Nephron (organoid): ENCODE measurements around the gene KDM7A.

Experiments
- H3K27ac Mint-ChIP-seq, 3 experiments: 2 replicates each; pipeline ENCODE4 v1.8.0; 2020; ENCODE audit warnings: mixed read lengths in 3 of 3, mild to moderate bottlenecking in 2 of 3, moderate library complexity in 1 of 3
- H3K27me3 Mint-ChIP-seq: 2 replicates; pipeline ENCODE4 v1.8.0; 2021; ENCODE audit warnings: low read depth, mild to moderate bottlenecking, moderate library complexity, mixed read lengths
- H3K36me3 Mint-ChIP-seq: 2 replicates; pipeline ENCODE4 v1.8.0; 2020; ENCODE audit warnings: low read depth, mixed read lengths
- H3K4me1 Mint-ChIP-seq: 2 replicates; pipeline ENCODE4 v1.8.0; 2020; ENCODE audit warnings: mixed read lengths
- H3K4me3 Mint-ChIP-seq, 3 experiments: 2 replicates each; pipeline ENCODE4 v1.8.0; 2020; ENCODE audit warnings: mild to moderate bottlenecking in 3 of 3, mixed read lengths in 3 of 3, moderate library complexity in 2 of 3
- H3K9me3 Mint-ChIP-seq: 2 replicates; pipeline ENCODE4 v1.8.0; 2020; ENCODE audit warnings: mixed read lengths
- CTCF ChIP-seq, 3 experiments: fragments of 200-600 bp; sonication (generic); IDR thresholded peaks; one replicate each; pipeline ENCODE4 v1.5.0; 2021; ENCODE audit warnings: antibody characterized with exemption in 3 of 3; ENCODE audit not compliant: unreplicated experiment in 3 of 3

Gene KDM7A

GRCh38 chr7:140182917-140183316, 6.1 kb upstream of the KDM7A start:
- H3K9me3 Mint-ChIP-seq, result no peaks in the 10 kb centered on the region
- H3K27ac Mint-ChIP-seq, result no peak overlapping the region
- peaks cover 3% of the 10 kb centered on the region for H3K4me1 Mint-ChIP-seq
- TF ChIP-seq CTCF (IDR thresholded peaks at IDR 0.05; ENCODE audit: unreplicated experiment in 3 of 3), result no peak
- H3K36me3 Mint-ChIP-seq, result no peaks in the 10 kb centered on the region
- peaks cover 50% of the 10 kb centered on the region for H3K27me3 Mint-ChIP-seq
- no peak overlapping the region for H3K4me3 Mint-ChIP-seq

- TF ChIP-seq CTCF (IDR thresholded peaks at IDR 0.05; ENCODE audit: unreplicated experiment in 3 of 3), result no peak
- H3K4me1 Mint-ChIP-seq, result peaks cover 16% of the 10 kb centered on the region
Measured at GRCh38 chr7:140179339-140179738, 2.6 kb upstream of the KDM7A start.

GRCh38 chr7:140176122-140176701, 571 bp downstream of the KDM7A start:
- TF ChIP-seq CTCF (IDR thresholded peaks at IDR 0.05; ENCODE audit: unreplicated experiment in 3 of 3), result no peak
- Mint-ChIP-seq H3K36me3 (peaks cover 3% of the 10 kb centered on the region), H3K4me1 (peaks cover 22% of the 10 kb centered on the region), H3K4me3 (peak overlapping the region; percentile 82 to 91 (median 85)), H3K27ac (peak overlapping the region in 1 of 3 experiments; percentile 92), H3K9me3 (no peaks in the 10 kb centered on the region), H3K27me3 (peaks cover 20% of the 10 kb centered on the region)

More at GRCh38 chr7:140179339-140179738, 2.6 kb upstream of the KDM7A start:
- Mint-ChIP-seq H3K36me3 (no peaks in the 10 kb centered on the region), H3K27ac (no peak overlapping the region), H3K27me3 (peaks cover 47% of the 10 kb centered on the region), H3K4me3 (peak overlapping the region; percentile 54 to 90 (median 88)), H3K9me3 (no peaks in the 10 kb centered on the region)

GRCh38 chr7:140175221-140176121, 1.3 kb downstream of the KDM7A start:
- peak; percentile 67 to 81 (median 79) for TF ChIP-seq CTCF (IDR thresholded peaks at IDR 0.05; ENCODE audit: unreplicated experiment in 3 of 3)
- peak overlapping the region; percentile 69 to 96 (median 92) for H3K27ac Mint-ChIP-seq
- peak overlapping the region; percentile 75 to 85 (median 82) for H3K4me3 Mint-ChIP-seq
- H3K27me3 Mint-ChIP-seq, result peaks cover 15% of the 10 kb centered on the region
- peaks cover 3% of the 10 kb centered on the region for H3K36me3 Mint-ChIP-seq
- peaks cover 22% of the 10 kb centered on the region for H3K4me1 Mint-ChIP-seq
- H3K9me3 Mint-ChIP-seq, result no peaks in the 10 kb centered on the region

GRCh38 chr7:140174217-140174616, 2.6 kb downstream of the KDM7A start:
- no peaks in the 10 kb centered on the region for H3K9me3 Mint-ChIP-seq
- peaks cover 15% of the 10 kb centered on the region for H3K27me3 Mint-ChIP-seq

More at GRCh38 chr7:140174217-140174616, 2.6 kb downstream of the KDM7A start:
- H3K4me1 Mint-ChIP-seq, result peaks cover 22% of the 10 kb centered on the region
- TF ChIP-seq CTCF (IDR thresholded peaks at IDR 0.05; ENCODE audit: unreplicated experiment in 3 of 3), result no peak
- peaks cover 3% of the 10 kb centered on the region for H3K36me3 Mint-ChIP-seq
- H3K4me3 Mint-ChIP-seq, result peak overlapping the region in 1 of 3 experiments; percentile 75
- H3K27ac Mint-ChIP-seq, result no peak overlapping the region
